Stimulated activated CD8-positive, alpha-beta memory T cell treated with anti-CD3 and anti-CD28 coated beads, Interleukin-7, amount 100 ng/mL, for 48 hours (primary cell): ENCODE measurements around the gene GNB1.

Experiments used
- DNase-seq, 2 donors: peaks; one replicate each; pipeline ENCODE4 v3.0.0-alpha.2; 2020; ENCODE audit warnings: low read depth in 1 of 2; ENCODE audit errors: extremely low read depth in 1 of 2

GNB1 gene

DNA sequence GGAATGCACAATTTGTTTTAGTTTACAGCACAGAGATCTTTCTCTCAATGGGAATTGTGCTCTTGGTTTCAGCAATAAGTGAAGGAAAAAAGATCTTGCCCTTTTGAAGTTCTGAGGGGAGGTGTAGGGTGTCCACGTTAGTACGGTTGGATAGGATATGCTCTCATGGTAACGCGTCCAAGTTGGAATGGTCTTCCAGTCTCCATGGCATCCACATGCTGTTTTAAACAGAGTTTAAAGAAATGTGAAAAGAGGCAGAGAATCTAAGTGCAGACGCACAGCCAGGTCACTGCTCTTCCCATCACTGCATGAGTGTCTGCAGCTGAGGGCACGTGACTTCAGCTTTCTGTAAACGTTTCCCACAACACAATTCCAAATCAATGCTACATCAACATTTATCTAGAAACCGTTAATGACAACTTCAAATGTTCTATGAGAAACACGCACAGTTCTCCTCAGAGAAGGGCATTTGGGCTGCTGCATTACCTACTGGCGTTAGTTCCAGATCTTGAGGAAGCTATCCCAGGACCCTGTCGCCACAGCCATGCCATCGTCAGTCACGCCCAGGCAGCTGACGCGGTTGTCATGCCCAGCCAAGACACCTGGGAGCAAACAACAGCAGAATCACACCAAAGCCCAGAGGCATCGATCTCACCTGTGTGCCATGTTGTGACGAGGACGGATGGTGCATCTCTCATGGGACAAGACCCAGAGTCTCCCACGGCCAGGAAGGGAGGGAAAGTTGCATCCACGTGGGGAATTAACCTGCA is 103.9 kb downstream of the GNB1 start:
- no peak for DNase-seq

DNA sequence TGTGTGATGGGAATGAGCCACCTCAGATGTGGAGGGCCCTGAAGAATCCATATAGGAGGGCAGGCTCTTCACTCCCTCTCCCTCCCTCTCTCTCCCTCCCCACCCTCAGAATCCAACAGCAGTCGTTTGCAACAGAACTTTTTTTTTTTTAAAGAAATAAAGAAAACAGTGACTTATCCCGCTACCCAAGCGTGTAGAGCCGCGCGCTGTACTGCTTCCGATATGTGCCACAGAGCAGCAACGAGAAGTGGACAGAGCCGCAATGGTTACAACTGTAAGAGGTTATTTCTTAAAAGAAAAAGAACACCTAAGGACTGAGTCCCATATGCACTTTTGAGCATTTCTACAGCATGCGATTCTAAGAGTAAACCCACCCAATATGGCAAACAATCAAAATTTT is 105.2 kb downstream of the GNB1 start:
- DNase-seq, result no peak

DNA sequence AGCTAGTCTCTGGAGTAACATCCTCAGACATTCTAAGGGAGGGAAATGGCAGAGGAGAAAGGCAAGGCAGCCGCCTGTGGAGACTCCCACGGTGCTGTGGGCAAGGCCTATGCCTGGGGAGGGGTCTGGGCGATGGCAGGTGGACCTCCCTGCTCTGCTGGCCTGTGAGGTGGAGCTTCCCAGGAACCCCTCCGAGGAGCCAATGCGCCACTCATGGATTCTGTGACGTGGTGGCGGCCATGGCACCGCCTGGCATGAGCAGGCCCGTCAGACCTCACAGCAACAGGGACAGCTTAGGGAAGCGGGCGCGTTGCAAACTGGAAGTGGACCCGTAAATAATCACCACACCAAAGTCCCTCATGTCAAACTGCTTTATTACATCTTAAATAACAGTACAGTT is 106.0 kb downstream of the GNB1 start:
- no peak for DNase-seq

DNA sequence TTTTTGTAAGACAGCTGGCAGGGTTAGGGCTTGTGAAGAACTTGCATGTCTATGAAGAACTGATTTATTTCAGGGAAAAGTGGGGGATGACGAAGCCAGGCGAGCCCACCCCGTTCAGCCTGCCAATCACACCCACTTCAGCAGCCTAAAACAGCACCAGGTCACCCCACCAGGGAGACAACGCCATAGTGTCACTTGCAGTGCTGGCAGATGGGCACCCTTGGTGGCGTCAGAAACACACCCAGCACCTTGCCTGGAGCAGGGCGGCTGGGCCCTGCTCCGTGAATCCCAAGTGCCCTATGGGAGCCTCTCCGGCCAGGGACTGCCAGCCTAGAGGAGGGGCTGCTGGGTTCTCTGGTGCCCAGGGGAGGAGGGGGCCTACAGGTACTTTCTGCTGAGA is 107.6 kb downstream of the GNB1 start:
- no peak for DNase-seq

DNA sequence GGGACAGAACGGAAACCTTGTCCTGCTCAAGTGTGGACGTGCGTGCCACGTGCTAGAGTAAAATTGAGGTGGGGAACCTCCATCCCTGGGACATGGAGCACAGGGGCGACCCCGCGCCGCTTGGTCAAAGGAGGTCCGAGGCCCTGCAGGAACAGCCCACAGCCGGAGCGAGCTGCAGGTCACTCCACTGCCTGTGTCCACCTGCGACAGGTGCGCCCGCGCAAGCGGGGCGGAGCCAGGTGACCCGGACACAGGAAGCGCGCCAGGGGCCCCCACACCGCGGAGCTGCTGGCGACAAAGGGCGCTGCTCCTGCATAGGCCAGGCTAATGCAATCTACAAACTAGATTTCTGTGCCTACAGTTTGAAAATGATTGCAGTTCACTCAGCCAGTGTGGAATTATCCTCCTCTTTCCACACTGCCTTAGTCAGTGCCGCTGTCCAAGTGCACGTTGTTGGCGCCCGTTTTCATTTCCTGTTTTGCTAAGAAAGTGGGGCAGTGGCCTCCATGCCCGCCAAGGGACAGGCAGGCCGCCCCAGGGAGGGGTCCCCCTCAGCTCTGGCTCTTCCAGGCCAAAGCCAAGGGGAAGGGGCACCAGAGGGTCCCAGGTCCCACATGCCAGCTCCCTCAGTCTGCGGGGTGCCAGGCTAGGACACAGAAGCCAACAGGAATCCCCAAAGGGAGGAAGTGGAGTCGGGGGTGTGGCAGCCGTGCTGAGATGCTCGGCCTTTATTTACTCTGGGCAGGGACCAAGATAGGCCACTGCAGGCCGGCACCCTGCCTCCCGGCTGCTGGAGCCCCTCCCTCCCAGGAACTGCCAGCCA is 108.3 kb downstream of the GNB1 start:
- DNase-seq, result no peak

DNA sequence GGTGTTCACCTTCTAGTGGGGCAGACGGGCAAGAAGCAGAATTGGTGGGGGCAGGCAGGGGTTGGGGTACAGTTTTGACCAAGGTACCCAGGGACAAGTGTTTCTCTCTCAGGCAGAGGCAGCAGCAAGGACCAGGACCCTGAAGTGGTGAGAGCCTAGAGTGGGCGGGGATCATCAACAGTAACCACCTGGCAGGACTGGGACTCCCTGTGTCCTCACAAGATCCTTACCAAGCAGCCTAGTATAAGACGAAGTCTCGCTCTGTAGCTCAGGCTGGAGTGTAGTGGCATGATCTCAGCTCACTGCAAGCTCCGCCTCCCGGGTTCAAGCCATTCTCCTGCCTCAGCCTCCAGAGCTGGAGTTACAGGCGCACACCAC is 109.4 kb downstream of the GNB1 start:
- no peak for DNase-seq

DNA sequence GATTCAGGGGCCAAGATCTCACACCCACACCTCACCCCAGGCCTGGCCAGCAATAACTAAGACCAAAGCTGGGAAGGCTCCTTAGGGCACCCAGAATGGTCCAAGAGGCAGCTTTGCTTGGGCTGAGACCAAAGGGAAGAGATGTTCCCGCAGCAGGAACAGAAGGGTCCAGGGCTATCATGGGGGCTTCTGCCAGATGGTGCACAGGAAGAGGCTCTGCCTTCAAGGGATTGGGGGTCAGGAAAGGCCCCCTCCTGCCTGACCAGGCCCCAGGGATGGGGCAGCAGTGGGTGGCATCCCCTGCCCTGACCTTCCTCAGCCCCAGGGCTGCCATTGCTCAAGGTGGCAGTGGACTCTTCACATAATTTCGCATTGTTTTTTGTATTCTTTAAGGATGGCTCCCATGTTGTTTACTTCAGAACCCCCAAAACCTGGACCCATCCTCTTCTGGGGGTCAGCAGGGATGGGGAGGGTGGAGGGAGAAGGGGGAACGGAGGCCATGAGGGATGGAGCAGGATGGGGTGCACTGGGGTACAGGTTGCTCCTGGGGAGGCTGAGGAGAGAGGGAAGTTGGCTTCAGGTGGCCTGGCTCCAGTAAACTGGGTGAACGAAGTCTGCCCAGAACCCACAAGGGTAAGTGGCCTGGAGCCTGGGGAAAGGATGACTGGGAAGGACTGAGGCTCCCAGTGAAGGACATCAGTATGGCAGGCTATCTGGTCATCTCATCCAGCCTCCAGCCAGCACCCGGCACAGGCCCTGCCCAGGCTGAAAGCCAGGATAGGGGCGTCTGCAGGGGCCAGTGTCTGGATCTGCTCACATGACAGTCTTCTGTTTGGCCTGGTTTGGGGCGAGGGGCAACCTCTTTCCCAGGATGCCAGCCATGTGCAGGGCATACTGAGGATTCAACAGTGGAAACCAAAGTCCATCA is 110.0 kb downstream of the GNB1 start:
- DNase-seq, result no peak

DNA sequence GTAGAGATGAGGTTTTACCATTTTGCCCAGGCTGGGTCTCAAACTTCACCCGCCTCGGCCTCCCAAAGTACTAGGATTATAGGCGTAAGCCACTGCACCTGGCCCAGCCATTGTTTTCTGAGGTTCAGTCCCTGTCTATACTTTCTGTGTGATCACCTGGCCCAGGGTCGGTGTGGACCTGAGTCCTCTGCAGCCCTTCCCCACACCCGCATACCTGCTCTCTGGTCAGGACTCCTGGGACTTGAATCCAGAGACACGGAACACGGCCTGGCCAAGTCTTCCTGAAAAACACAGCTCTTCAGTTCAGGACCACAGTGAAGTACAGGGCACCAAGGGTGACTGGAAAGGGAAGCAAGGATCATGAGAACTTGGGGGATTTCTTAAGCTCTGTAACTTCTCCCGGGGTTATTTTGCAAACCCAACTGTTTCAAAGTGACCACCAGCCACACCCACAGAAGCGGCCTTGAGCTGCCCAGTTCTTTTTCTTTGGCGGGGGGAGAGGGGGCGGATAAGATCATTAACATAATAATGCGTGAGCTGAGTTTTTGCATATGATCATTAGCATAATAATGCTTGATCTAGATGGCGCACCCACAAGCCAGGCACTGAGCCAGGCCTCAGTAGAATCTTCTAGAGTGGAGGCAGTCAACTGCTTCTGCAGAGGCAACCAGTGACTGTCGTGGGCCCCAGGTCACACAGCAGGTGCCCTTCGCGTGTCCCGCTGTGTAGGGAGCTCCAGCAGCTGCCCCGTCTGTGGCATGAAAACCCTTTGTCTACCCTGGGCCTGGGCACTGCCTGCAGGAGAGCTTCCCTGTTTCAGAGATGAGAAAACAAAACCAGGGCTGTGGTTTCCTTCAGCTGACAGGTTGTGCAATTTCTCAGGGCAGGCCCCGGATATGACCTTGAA is 110.9 kb downstream of the GNB1 start:
- peak; percentile 43 to 66 for DNase-seq

DNA sequence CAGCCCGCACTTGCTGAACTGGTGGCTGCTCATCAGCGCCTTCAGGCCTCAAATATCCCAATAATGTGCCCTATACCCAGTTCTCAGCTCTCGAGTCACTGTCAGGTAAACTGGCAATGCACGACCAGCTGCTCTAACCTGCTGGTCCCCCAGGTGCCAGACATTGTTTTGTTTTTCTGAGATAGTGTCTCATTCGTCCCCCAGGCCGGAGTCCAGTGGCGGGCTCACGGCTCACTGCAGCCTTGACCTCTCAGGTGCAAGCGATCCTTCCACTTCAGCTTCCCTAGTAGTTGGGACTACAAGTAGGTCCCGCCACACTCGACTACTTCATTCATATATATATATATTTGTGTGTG is 111.6 kb downstream of the GNB1 start:
- no peak for DNase-seq

DNA sequence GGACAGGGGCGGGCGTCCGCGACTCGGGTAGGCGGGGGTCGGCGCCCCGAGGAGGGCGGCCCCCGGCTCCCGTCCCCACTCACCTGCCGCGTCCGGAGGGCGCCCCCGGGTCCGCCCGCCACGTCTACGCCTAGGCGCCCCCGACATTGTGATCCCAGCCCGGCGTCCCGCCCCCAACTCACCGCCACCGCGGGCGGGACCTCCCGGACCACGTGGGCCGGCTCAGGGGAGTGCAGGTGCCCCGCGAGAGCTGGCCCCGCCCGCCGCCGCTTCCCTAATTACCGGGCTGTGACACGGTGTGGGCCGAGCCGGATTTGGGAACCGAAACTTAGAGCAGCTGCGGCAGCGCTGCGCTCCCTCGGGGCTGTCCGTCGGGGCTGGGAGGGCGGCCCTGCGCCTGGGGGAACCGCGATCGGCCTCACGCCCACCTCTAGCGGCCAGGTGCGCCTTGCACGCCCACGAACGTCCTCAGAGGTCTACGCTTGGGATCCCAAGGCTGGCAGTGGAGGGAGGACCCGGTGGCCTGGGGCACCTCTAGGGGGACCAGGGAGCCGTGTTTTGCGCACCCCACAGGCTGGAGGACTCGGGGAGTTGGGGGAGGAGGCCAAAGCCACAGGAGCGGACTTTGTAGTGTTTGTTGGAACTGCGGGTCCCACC is 112.1 kb downstream of the GNB1 start:
- DNase-seq, result peak; percentile 64 to 65

DNA sequence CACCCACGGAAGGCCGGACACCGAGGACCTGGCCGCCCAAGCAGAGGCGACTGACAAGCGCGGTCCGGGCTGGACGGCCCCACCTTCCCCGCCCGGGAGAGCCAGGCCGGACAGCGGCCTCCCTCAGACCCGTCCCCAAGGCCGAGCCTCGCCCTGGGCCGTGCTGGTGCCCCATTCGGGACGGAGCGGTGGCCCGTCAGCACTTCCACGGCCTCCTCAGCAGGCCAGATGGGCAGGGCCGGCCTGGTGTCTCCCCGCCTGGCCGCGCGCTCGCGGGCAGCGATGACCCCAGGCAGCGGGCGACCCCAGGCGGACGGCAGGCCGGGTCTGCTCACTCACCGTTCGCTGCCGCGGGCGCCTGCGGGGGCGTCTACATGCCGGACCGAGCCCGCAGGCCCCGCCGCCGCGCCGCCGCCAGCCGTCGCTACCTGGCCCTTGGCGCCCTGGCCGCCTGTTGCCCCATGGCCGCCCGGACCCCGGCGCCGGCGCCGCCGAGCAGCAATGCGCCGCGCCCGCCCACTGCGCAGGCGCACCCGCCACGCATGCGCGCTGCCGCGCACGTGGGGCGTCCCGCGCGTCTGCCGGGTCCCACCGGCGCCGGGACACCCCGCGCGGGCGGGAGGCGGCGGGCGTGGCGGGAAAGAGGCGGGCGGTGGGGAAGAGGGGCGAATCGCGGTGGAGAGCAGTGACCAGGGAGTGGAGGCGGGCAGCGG is 112.8 kb downstream of the GNB1 start, which contains the start of gene NADK:
Gene NADK, minus strand, starts transcription at position 521 of the 713 bp plus-strand sequence. CDS start 13,064 bp downstream, outside the sequence.
- DNase-seq, result peak; percentile 20 to 61

DNA sequence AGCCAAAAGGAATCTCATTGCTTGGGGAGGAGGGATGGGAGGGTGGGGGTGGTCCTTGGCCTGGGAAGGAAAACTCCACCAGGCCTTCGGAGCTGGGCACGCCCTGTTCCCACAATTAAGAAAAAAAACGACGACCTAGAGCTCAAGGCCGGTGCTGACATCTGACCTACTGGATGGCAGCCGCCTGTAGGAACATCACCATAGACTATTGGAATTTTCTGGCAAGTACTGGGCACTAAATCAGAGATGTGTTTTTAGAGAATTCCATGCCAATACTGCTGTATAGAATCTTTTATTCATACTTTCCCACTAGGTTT is 113.3 kb downstream of the GNB1 start:
- no peak for DNase-seq

DNA sequence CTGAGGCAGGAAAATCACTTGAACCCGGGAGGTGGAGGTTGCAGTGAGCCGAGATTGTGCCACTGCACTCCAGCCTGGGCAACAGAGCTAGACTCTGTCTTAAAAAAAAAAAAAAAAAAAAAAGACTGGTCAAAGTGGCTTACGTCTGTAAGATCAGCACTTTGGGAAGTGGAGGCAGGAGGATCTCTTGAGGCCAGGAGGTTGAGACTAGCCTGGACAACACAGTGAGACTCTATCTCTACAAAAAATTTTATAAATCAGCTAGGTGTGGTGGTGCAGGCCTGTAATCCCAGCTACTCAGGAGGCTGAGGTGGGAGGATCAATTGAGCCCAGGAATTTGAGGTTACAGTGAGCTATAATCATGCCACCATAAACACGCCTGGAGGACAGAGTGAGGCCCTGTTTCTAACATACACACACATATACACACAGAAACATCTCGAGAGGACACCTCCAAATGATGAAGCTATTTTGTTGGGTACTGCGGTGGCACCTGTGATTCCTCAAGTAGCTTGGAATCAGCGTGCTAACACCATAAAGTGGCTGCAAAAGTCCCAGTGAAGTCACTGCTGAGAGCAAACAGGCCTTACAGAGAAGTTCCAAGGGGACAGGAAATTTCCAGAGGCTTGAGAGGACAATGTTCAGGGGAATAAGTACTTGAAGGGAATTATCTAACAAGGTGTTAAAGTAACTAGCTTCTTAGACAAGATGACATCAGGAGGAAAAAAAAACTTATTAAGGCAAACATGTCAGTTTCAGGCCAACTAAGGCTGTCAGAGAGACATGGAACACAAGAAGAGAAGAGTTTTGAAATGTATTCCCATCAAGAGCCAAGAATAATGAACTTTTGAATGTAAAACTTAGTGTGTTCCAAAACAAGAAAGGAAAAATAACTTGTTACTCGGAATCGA is 114.0 kb downstream of the GNB1 start:
- no peak for DNase-seq

DNA sequence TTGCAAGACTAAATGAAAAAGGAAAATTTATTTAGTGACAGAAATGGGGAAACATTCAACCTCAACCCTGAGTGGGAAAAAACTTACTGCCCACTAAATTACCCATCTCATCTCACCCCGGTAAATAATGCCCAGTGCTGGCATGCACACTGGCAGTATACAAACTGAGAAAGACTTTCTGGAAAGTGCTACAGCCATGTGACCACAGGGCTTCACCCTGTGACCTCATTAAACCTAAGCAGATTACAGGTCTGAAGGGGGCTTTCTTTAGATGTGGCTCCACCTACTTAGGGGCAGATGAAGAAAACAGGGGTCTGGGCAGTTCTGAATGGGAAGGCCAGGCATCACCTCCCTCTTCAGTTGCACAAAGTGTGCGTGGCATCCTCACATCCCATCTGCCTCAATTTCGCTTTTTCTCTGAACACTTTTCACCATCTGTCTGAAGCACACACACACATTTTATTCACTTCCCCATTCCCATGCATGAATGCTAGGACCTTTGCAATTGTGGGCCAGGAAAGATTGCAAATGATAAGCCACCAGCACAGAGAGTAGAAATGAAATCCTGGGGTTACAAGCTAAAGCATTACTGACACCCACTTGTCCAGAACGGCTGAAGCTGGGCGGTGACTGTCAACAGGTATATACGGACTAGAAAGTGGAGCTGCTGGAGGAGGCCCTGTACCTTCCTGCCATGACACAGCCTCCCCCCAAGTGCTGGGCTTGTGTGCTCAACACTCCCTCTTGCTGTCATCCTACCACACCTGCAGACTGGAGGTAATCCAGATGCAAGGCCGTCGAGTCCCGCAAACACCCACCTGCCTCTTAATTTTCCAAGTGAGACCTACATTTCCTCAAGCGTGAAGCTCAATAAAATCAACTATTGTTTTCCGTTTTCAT is 115.3 kb downstream of the GNB1 start:
- DNase-seq, result no peak

DNA sequence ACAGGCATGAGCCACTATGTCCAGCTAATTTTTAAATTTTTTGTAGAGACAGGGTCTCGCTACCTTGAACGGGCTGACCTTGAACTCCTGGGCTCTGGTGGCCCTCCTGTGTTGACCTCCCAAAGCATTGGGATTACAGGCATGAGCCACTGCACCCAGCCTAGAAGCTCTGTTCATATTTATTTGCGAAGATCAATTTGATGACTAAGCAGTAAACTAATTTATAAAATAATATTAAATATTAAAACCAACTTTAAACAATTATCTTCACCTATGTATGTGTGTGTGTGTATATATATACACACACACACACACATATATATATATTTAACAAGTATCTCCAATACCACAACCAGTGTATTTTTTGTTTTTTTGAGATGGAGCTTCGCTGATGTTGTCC is 117.0 kb downstream of the GNB1 start:
- DNase-seq, result no peak

DNA sequence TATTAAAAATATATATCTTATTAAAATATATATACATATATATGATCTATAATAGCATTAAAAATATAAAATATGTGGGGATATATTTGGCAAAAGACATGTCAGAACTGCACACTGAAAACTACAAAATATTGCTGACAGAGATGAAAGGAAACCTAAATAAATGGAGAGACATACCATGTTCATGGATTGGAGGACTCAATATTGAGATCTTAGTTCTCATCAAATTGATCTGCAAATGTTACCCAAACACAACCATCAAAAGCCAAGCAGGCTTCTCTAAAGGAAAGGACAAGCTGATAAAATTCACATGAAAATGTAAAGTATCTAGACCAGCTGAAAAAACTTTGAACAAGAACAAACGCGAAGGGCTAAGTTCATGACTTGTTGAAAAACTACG is 119.8 kb downstream of the GNB1 start:
- no peak for DNase-seq

DNA sequence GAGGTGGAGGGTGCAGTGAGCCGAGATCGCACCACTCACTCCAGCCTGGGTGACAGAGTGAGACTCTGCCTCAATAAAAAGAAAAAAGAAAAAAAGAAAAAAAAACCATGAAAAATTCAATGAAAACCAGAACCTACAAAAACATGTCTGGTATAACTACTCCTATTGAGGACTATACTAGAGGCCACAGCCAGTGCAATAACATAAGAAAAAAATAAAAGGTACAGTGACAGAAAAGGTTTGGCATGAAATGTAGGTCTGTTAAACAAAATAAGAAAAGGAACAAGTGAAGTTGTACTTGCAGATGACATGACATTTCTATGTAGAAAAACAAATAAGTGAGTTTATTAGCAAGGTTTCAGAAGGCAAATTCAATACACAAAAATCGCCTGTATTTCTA is 120.8 kb downstream of the GNB1 start:
- DNase-seq, result no peak
